Panc1 (cell line): ENCODE measurements around the gene POLR3E. TPM values are rescaled to one million over a fixed set of nuclear protein-coding genes. Genes with fewer than 3 reads are reported as not detected.

ENCODE experiments used
- ATAC-seq: fragments of 200-7000 bp; cut with Tn5 transposase; 2 replicates; pipeline ENCODE4 v1.9.1; 2020; ENCODE audit warnings: mild to moderate bottlenecking, moderate library complexity
- BruUV-seq: library from RNA; stranded (reverse); fragments of 400-500 nt; replicated peaks from 2 replicates; lab custom pipeline; 2021; lab: Mats Ljungman, UMichigan
- CTCF ChIA-PET: fragments of 300-600 bp; sonication (Branson Sonifier 250); formaldehyde crosslinking; loops from one replicate; lab custom pipeline; 2022; ENCODE audit warnings: antibody characterized with exemption; lab: Charles Lee
- POLR2A ChIA-PET: fragments of 300-600 bp; sonication (Branson Sonifier 250); formaldehyde crosslinking; loops from one replicate; lab custom pipeline; 2022; ENCODE audit warnings: antibody characterized with exemption; lab: Charles Lee
- DNase-seq: peaks from one replicate; pipeline ENCODE4 v3.0.0-alpha.2; 2010; ENCODE audit warnings: low read depth, low spot score
- H3K27ac ChIP-seq: 2 replicates; pipeline ENCODE4 v1.5.1; 2011; ENCODE audit warnings: mild to moderate bottlenecking, low read length, inconsistent platforms
- H3K27me3 ChIP-seq: fragments of 200-500 bp; sonication (Bioruptor generic); 2 replicates; pipeline ENCODE4 v1.6.0; 2014; ENCODE audit warnings: low read length, inconsistent platforms; ENCODE audit not compliant: control insufficient read depth, insufficient read depth
- H3K36me3 ChIP-seq: fragments of 200-500 bp; sonication (Bioruptor generic); 2 replicates; pipeline ENCODE4 v1.5.1; 2014; ENCODE audit warnings: inconsistent platforms, mild to moderate bottlenecking, low read length, moderate library complexity; ENCODE audit not compliant: control insufficient read depth, insufficient read depth
- H3K4me1 ChIP-seq: 2 replicates; pipeline ENCODE4 v1.5.1; 2011; ENCODE audit warnings: inconsistent platforms, mild to moderate bottlenecking, low read length, moderate library complexity; ENCODE audit not compliant: control insufficient read depth, insufficient read depth
- H3K4me3 ChIP-seq, 2 experiments: 2 replicates each; pipeline ENCODE4 v1.5.1; 2011 to 2012; ENCODE audit warnings: low read depth in 2 of 2, low read length in 2 of 2, mild to moderate bottlenecking in 2 of 2, inconsistent platforms in 1 of 2, moderate library complexity in 1 of 2
- H3K9me3 ChIP-seq: fragments of 200-500 bp; sonication (Bioruptor generic); 2 replicates; pipeline ENCODE4 v1.5.1; 2014; ENCODE audit warnings: low read depth, mild to moderate bottlenecking, inconsistent platforms, low read length, moderate library complexity; ENCODE audit not compliant: control insufficient read depth, insufficient read depth
- CTCF ChIP-seq: fragments of 450-650 bp; IDR thresholded peaks from 2 replicates; pipeline ENCODE4 v1.5.1; 2017; ENCODE audit warnings: mild to moderate bottlenecking
- POLR2AphosphoS5 ChIP-seq: IDR thresholded peaks from 2 replicates; pipeline ENCODE4 v1.6.1; 2012; ENCODE audit warnings: mild to moderate bottlenecking, low read depth, low read length, moderate library complexity
- SIN3A ChIP-seq: IDR thresholded peaks from 2 replicates; pipeline ENCODE4 v1.6.1; 2012; ENCODE audit warnings: low read depth, mild to moderate bottlenecking, low read length, moderate library complexity, borderline replicate concordance; ENCODE audit not compliant: insufficient read depth
- TCF7L2 ChIP-seq: IDR thresholded peaks from 2 replicates; pipeline ENCODE4 v1.6.1; 2011; ENCODE audit warnings: mild to moderate bottlenecking, low read depth, low read length, inconsistent platforms
- in situ Hi-C: cut with HindIII; loops from 2 replicates; pipeline ENCODE4 v1.10.0; 2016; ENCODE audit warnings: low sequenced_read_pairs, low pct_unique_long_range_greater_than_20kb
- intact Hi-C: fragments of 100-400 bp; cut with micrococcal nuclease; formaldehyde crosslinking; loops from one replicate; pipeline ENCODE4 v1.10.0; 2022; ENCODE audit not compliant: unreplicated experiment
- total RNA-seq: library from RNA; stranded (reverse); gene quantifications from one replicate; pipeline ENCODE4 v1.2.1, GENCODE V29; 2021; ENCODE audit not compliant: unreplicated experiment
- TF ChIP-seq, protein P1 (sequence below), 2 experiments: IDR thresholded peaks; 2 replicates each; pipeline ENCODE4 v1.6.1; 2011 to 2012; ENCODE audit warnings: low read depth in 2 of 2, control low read depth in 1 of 2, low read length in 1 of 2, mild to moderate bottlenecking in 1 of 2, moderate library complexity in 1 of 2; ENCODE audit not compliant: insufficient read depth in 1 of 2

Gene POLR3E
- total RNA-seq, 1 experiment from 2014 or later: 45.2 TPM

DNA sequence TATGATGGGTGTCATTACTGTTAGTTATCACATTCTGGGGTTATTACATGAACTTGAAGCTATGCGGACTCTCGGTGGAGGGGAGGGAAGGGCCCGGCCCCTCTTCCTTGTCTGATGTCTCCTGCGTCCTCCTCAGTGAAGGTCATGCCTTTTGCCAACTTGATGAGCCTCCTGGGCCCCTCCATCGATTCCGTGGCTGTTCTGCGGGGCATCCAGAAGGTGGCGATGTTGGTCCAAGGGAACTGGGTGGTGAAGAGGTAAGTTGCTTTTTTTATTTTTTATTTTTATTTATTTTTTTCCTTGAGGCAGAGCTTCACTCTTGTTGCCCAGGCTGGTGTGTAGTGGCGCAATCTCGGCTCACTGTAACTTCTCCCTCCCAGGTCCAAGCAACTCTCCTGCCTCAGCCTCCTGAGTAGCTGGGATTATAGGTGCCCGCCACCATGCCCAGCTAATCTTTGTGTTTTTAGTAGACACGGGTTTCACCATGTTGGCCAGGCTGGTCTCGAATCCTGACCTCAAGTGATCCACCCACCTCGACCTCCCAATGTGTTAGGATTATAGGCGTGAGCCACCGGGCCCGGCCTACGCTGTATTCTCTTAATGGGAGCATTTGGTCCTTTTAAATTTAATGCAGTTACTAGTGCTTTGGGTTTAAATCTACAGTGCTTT, 21.6 kb downstream of the POLR3E start:
- ChIA-PET POLR2A (no interaction called here), CTCF (no interaction called here)
- Histone ChIP-seq H3K9me3 (no peaks in the 10 kb centered on the region), H3K27me3 (no peaks in the 10 kb centered on the region), H3K4me1 (no peaks in the 10 kb centered on the region), H3K27ac (no peak overlapping the region), H3K36me3 (no peaks in the 10 kb centered on the region; the same call in none of the 2 replicates), H3K4me3 (no peak overlapping the region)
- DNase-seq (no peak), ATAC-seq (peak; percentile 33; the same call in 1 of the 2 replicates)
- intact Hi-C loops: no loop called here
- BruUV-seq: no TSS peak
- TF ChIP-seq CTCF: peak; percentile 84
- TF ChIP-seq POLR2AphosphoS5: no peak
- TF ChIP-seq, protein P1, sequence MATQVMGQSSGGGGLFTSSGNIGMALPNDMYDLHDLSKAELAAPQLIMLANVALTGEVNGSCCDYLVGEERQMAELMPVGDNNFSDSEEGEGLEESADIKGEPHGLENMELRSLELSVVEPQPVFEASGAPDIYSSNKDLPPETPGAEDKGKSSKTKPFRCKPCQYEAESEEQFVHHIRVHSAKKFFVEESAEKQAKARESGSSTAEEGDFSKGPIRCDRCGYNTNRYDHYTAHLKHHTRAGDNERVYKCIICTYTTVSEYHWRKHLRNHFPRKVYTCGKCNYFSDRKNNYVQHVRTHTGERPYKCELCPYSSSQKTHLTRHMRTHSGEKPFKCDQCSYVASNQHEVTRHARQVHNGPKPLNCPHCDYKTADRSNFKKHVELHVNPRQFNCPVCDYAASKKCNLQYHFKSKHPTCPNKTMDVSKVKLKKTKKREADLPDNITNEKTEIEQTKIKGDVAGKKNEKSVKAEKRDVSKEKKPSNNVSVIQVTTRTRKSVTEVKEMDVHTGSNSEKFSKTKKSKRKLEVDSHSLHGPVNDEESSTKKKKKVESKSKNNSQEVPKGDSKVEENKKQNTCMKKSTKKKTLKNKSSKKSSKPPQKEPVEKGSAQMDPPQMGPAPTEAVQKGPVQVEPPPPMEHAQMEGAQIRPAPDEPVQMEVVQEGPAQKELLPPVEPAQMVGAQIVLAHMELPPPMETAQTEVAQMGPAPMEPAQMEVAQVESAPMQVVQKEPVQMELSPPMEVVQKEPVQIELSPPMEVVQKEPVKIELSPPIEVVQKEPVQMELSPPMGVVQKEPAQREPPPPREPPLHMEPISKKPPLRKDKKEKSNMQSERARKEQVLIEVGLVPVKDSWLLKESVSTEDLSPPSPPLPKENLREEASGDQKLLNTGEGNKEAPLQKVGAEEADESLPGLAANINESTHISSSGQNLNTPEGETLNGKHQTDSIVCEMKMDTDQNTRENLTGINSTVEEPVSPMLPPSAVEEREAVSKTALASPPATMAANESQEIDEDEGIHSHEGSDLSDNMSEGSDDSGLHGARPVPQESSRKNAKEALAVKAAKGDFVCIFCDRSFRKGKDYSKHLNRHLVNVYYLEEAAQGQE (IDR thresholded peaks at IDR 0.05; ENCODE audit: insufficient read depth in 1 of 2, low read depth in 2 of 2, low read length in 1 of 2): no peak
- in situ Hi-C loops: no loop called here

GRCh38 chr16:22320572-22321339, 23.5 kb downstream of the POLR3E start:
- Histone ChIP-seq H3K27ac (no peak overlapping the region), H3K27me3 (no peaks in the 10 kb centered on the region), H3K9me3 (no peaks in the 10 kb centered on the region), H3K4me1 (no peaks in the 10 kb centered on the region), H3K36me3 (no peaks in the 10 kb centered on the region; the same call in none of the 2 replicates), H3K4me3 (no peak overlapping the region)
- intact Hi-C loops: no loop called here
- ATAC-seq: no peak
- POLR2A ChIA-PET: no interaction called here
- in situ Hi-C loops: no loop called here
- no peak for DNase-seq
- BruUV-seq: no TSS peak
- no peak for TF ChIP-seq TCF7L2
- no peak for TF ChIP-seq SIN3A
- TF ChIP-seq, protein P1 (IDR thresholded peaks at IDR 0.05; ENCODE audit: insufficient read depth in 1 of 2, low read depth in 2 of 2, low read length in 1 of 2): no peak
- TF ChIP-seq CTCF: 0 out of 2 replicates have a peak, but pooled peaks have one; percentile 53
- TF ChIP-seq POLR2AphosphoS5: no peak
- CTCF ChIA-PET: interaction anchor here (2.1 kb wide), 1 partner anchor 20 kb away, joined by 9 read pairs; no protein-coding TSS in a partner anchor
